ENCODE results near the gene KRTAP4-3. TPM values are rescaled to one million over a fixed set of nuclear protein-coding genes. Genes with fewer than 3 reads are reported as not detected.
"Not testable (repeated sequence)": the region's sequence is repeated elsewhere in the genome, so short reads cannot be mapped to it uniquely, and the experiment has no call there.

Gene KRTAP4-3
- total and polyA plus RNA-seq, 3 donors from 2014 or later: not detected

GRCh38 chr17:41127371-41127770 is 40.6 kb downstream of the KRTAP4-3 start:
- no peaks in the 10 kb centered on the region for H3K36me3 ChIP-seq (ENCODE audit: low read depth, missing control alignments)
- H3K27me3 ChIP-seq: no peaks in the 10 kb centered on the region
- H3K4me3 ChIP-seq: no peak overlapping the region
- 64 to 71% methylated on average over 1 of the region's 1 CpG for WGBS, 2 donors
- TF ChIP-seq, protein P1, sequence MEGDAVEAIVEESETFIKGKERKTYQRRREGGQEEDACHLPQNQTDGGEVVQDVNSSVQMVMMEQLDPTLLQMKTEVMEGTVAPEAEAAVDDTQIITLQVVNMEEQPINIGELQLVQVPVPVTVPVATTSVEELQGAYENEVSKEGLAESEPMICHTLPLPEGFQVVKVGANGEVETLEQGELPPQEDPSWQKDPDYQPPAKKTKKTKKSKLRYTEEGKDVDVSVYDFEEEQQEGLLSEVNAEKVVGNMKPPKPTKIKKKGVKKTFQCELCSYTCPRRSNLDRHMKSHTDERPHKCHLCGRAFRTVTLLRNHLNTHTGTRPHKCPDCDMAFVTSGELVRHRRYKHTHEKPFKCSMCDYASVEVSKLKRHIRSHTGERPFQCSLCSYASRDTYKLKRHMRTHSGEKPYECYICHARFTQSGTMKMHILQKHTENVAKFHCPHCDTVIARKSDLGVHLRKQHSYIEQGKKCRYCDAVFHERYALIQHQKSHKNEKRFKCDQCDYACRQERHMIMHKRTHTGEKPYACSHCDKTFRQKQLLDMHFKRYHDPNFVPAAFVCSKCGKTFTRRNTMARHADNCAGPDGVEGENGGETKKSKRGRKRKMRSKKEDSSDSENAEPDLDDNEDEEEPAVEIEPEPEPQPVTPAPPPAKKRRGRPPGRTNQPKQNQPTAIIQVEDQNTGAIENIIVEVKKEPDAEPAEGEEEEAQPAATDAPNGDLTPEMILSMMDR (IDR thresholded peaks at IDR 0.05): no peak
- no peak for TF ChIP-seq POLR2A (IDR thresholded peaks at IDR 0.05)
- intact Hi-C loops (cut with DNase I; ENCODE audit: low total_unique reads): no loop called here
- no peak overlapping the region for H3K27ac ChIP-seq
- no peak for DNase-seq
- no peaks in the 10 kb centered on the region for H3K4me1 ChIP-seq
- H3K9me3 ChIP-seq: no peaks in the 10 kb centered on the region

GRCh38 chr17:41126412-41126811 is 41.6 kb downstream of the KRTAP4-3 start:
- no peak overlapping the region for H3K4me3 ChIP-seq
- TF ChIP-seq POLR2A (IDR thresholded peaks at IDR 0.05): no peak
- TF ChIP-seq, protein P1 (IDR thresholded peaks at IDR 0.05): no peak
- intact Hi-C loops (cut with DNase I; ENCODE audit: low total_unique reads): no loop called here

DNA sequence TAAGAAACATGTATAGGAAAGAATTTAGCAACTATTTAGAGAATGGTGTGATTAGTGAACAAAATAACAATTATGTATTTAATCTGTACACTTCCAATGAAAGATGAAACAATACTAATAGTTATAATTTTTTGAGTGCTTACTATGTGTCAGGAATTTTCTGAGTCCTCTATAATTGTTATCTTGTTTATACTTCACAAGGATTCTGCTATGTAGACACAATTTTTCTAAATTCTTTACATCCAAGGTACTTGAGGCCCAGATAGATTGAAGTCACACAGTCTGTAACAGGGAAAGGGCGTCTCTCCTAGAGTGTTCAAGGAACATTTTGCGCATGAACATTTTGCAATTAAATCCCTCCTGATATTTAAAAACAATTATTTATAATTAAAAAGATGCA is 43.0 kb downstream of the KRTAP4-3 start:
- Histone ChIP-seq H3K27ac (no peak overlapping the region), H3K27me3 (no peaks in the 10 kb centered on the region), H3K4me1 (no peaks in the 10 kb centered on the region), H3K4me3 (no peak overlapping the region), H3K36me3 (ENCODE audit: low read depth, missing control alignments) (no peaks in the 10 kb centered on the region), H3K9me3 (no peaks in the 10 kb centered on the region)
- no peak for TF ChIP-seq POLR2A (IDR thresholded peaks at IDR 0.05)
- TF ChIP-seq, protein P1 (IDR thresholded peaks at IDR 0.05): no peak
- no peak for DNase-seq
- WGBS, 2 donors: 73 to 89% methylated on average over 2 of the region's 2 CpGs
- intact Hi-C loops (cut with DNase I; ENCODE audit: low total_unique reads): no loop called here

More at GRCh38 chr17:41126412-41126811, 41.6 kb downstream of the KRTAP4-3 start:
- no peaks in the 10 kb centered on the region for H3K9me3 ChIP-seq
- H3K27ac ChIP-seq: no peak overlapping the region
- H3K27me3 ChIP-seq: no peaks in the 10 kb centered on the region
- H3K36me3 ChIP-seq (ENCODE audit: low read depth, missing control alignments): no peaks in the 10 kb centered on the region
- DNase-seq: no peak
- no peaks in the 10 kb centered on the region for H3K4me1 ChIP-seq
- 81 to 90% methylated on average over 3 of the region's 3 CpGs for WGBS, 2 donors

DNA sequence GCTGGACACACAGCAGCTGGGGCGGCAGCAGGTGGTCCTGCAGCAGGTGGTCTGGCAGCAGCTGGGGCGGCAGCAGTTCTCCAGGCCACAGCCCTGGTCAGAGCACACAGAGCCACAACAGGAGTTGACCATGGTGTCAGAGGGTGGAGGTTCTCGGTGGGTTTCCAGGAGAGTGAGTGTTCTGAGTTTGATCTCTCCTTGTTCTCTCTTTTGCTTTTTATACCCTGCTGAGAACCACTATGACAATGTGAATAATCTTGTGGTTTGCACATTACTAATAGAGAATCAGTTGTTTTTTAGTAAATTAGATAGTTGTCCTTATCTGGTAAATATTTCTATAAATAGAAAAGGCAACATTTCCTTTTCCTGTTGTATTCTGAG is 44.0 kb downstream of the KRTAP4-3 start, which contains the start of gene KRTAP4-12:
TSS of gene KRTAP4-12 (minus strand) at position 192 of the 381 bp plus-strand sequence. CDS start at position 132, 60 bp downstream.
- intact Hi-C loops (cut with DNase I; ENCODE audit: low total_unique reads); H3K9me3 ChIP-seq; DNase-seq; H3K4me3 ChIP-seq; H3K4me1 ChIP-seq; H3K36me3 ChIP-seq (ENCODE audit: low read depth, missing control alignments); H3K27ac ChIP-seq; H3K27me3 ChIP-seq: not testable (repeated sequence)
- WGBS, 2 donors: 75 to 97% methylated on average over 2 to 3 of the region's 3 CpGs

DNA sequence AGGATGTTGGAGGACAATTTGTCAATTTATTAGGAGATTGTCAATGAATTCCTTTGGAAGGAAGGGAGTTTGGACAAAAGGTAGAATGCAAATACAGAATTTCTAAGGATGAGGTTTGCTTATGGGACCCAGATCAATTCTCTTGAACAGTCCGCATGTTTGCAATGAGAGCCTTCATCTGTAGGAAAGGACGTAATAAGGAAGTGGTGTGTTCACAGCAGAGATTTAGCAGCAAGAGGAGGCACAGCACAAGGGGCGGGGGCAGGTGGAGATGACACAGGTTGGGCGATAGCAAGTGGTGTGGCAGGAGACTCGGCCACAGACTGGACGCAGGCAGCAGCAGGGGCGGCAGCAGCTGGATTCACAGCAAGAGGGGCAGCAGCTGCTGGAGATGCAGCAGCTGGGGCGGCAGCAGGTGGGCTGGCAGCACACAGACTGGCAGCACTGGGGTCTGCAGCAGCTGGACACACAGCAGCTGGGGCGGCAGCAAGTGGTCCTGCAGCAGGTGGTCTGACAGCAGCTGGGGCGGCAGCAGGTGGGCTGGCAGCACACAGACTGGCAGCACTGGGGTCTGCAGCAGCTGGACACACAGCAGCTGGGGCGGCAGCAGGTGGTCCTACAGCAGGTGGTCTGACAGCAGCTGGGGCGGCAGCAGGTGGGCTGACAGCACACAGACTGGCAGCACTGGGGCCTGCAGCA is 44.6 kb downstream of the KRTAP4-3 start:
- 84 to 88% methylated on average over 8 to 12 of the region's 12 CpGs for WGBS, 2 donors

DNA sequence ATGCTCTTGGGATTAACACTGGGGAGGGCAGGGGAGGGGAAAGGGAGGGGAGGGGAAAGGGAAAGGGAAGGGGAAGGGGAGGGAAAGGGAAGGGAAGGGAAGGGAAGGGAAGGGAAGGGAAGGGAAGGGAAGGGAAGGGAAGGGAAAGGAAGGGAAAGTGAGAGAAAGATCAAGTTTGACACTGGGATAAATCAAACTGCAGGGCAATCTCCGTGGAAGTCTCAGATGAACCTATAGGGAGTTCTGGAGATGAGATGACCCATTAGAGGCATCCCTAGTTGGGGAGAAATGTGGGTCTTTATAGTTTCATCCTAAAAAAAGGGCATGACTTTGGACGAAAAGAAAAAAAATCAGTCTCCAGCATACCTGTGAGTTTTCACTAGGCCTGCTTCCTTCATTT is 46.3 kb downstream of the KRTAP4-3 start:
- Histone ChIP-seq H3K4me3 (no peak overlapping the region), H3K36me3 (ENCODE audit: low read depth, missing control alignments) (no peaks in the 10 kb centered on the region), H3K9me3 (no peaks in the 10 kb centered on the region), H3K27ac (no peak overlapping the region), H3K27me3 (no peaks in the 10 kb centered on the region), H3K4me1 (no peaks in the 10 kb centered on the region)
- intact Hi-C loops (cut with DNase I; ENCODE audit: low total_unique reads): no loop called here
- TF ChIP-seq, protein P1 (IDR thresholded peaks at IDR 0.05): no peak
- no peak for TF ChIP-seq POLR2A (IDR thresholded peaks at IDR 0.05)
- DNase-seq: no peak
- 88 to 92% methylated on average over 2 of the region's 2 CpGs for WGBS, 2 donors

More for the DNA sequence above, 44.6 kb downstream of the KRTAP4-3 start:
- H3K27me3 ChIP-seq; DNase-seq; H3K9me3 ChIP-seq; H3K27ac ChIP-seq; H3K4me1 ChIP-seq; intact Hi-C loops (cut with DNase I; ENCODE audit: low total_unique reads); H3K36me3 ChIP-seq (ENCODE audit: low read depth, missing control alignments); H3K4me3 ChIP-seq: not testable (repeated sequence)

DNA sequence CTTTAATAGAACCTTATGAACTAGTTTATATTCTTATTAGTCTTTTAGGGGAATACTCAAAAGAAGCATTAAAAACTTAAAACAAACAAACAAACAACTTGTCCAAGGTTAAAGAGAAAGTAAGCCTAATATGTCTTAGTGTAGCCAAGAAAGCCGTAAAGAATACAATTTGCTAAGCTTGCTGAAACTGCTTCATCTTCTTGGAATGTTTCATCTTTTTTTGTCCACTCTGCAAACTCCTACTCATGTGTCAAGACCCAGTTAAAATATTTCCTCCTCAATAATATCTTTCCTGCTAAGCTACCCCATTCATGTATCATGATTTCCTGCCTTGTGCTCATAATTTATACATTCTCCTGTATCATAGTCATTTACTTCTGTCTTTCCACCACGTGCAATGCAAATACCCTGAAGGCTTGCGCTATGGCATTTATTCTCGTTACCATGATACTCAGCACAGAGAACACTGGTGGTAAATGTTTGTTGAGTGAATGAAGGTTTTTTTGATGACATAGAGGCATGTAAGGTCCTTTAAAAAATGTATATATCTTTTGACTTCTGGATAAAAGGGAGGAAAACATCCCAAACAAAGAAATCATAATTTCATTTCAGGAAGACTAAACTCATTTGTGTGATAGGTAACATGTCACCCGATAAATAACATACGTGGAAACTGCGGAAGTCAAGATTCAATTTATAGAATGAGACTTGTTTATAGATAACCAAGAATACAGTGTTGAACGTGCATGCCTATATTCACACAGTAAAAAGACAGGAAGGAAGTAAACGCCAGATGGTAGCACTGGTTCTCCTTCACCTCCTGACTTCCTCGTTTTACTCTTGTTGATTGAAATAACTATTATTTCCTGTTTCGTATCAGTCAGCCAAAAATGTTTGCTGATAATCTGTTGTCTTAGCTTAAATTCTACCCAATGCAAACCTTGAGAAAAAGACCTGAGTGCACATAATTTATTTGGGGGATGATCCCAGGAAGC is 48.0 kb downstream of the KRTAP4-3 start:
- intact Hi-C loops (cut with DNase I; ENCODE audit: low total_unique reads); H3K27me3 ChIP-seq; H3K36me3 ChIP-seq (ENCODE audit: low read depth, missing control alignments); H3K4me3 ChIP-seq; H3K9me3 ChIP-seq; H3K27ac ChIP-seq; H3K4me1 ChIP-seq; DNase-seq: not testable (repeated sequence)
- 67 to 71% methylated on average over 11 of the region's 11 CpGs for WGBS, 2 donors
